Neural cell (in vitro differentiated cells): ENCODE measurements around the gene ULK3.

ENCODE experiments used
- EP300 ChIP-seq: fragments of 450-650 bp; conservative IDR thresholded peaks from 2 replicates; pipeline ENCODE4 v1.6.1; 2014; ENCODE audit warnings: antibody characterized with exemption, mild to moderate bottlenecking, moderate library complexity; ENCODE audit not compliant: poor library complexity, severe bottlenecking
- EZH2 ChIP-seq: fragments of 200-600, 300-800 bp; shearing (Covaris generic), sonication (generic); IDR thresholded peaks from 2 replicates; pipeline ENCODE4 v1.6.1; 2014; ENCODE audit warnings: antibody characterized with exemption, low read length, borderline replicate concordance, mild to moderate bottlenecking; ENCODE audit not compliant: insufficient read depth, poor library complexity, severe bottlenecking
- POLR2AphosphoS5 ChIP-seq: IDR thresholded peaks from 2 replicates; pipeline ENCODE4 v1.6.1; 2012
- REST ChIP-seq: IDR thresholded peaks from 2 replicates; pipeline ENCODE4 v1.6.1; 2012; ENCODE audit warnings: borderline replicate concordance
- TAF1 ChIP-seq: IDR thresholded peaks from 2 replicates; pipeline ENCODE4 v1.6.1; 2012; ENCODE audit warnings: low read depth
- TF ChIP-seq, protein P1 (sequence below): fragments of 450-650 bp; IDR thresholded peaks from 2 replicates; pipeline ENCODE4 v1.5.1; 2014; ENCODE audit warnings: antibody characterized with exemption, mild to moderate bottlenecking, moderate library complexity; ENCODE audit not compliant: poor library complexity, severe bottlenecking

GRCh38 chr15:74855857-74856256, 12.9 kb upstream of the ULK3 start:
- TF ChIP-seq, protein P1, sequence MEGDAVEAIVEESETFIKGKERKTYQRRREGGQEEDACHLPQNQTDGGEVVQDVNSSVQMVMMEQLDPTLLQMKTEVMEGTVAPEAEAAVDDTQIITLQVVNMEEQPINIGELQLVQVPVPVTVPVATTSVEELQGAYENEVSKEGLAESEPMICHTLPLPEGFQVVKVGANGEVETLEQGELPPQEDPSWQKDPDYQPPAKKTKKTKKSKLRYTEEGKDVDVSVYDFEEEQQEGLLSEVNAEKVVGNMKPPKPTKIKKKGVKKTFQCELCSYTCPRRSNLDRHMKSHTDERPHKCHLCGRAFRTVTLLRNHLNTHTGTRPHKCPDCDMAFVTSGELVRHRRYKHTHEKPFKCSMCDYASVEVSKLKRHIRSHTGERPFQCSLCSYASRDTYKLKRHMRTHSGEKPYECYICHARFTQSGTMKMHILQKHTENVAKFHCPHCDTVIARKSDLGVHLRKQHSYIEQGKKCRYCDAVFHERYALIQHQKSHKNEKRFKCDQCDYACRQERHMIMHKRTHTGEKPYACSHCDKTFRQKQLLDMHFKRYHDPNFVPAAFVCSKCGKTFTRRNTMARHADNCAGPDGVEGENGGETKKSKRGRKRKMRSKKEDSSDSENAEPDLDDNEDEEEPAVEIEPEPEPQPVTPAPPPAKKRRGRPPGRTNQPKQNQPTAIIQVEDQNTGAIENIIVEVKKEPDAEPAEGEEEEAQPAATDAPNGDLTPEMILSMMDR: no peak
- no peak for TF ChIP-seq TAF1
- TF ChIP-seq EZH2: no peak
- TF ChIP-seq REST: no peak
- no peak for TF ChIP-seq EP300
- no peak for TF ChIP-seq POLR2AphosphoS5
